B cell (primary cell): ENCODE data around the gene DRC7. TPM values are rescaled to one million over a fixed set of nuclear protein-coding genes. Genes with fewer than 3 reads are reported as not detected.
"Not testable (repeated sequence)": the region's sequence is repeated elsewhere in the genome, so short reads cannot be mapped to it uniquely, and the experiment has no call there.

Experiments
- ATAC-seq: fragments of 200-7000 bp; cut with Tn5 transposase; one replicate; pipeline ENCODE4 v1.10.0; 2021; ENCODE audit warnings: low read depth, mild to moderate bottlenecking, moderate number of reproducible peaks, moderate library complexity
- CTCF ChIA-PET: fragments of 350-600 bp; sonication (Branson Sonifier 250); formaldehyde crosslinking; loops from one replicate; lab custom pipeline; 2021; ENCODE audit warnings: antibody characterized with exemption, inconsistent platforms; lab: Charles Lee
- POLR2A ChIA-PET: fragments of 350-600 bp; sonication (Branson Sonifier 250); formaldehyde crosslinking; loops from one replicate; lab custom pipeline; 2021; ENCODE audit warnings: antibody characterized with exemption; lab: Charles Lee
- DNase-seq: peaks from one replicate; pipeline ENCODE4 v3.0.0; 2013
- H2AFZ ChIP-seq: 2 replicates; pipeline ENCODE4 v1.6.1; 2012; ENCODE audit warnings: mild to moderate bottlenecking, low read depth, low read length; ENCODE audit not compliant: insufficient read depth, poor library complexity, severe bottlenecking
- H3K27ac ChIP-seq, 2 donors: 1 replicate in 1 of 2; 2 replicates in 1 of 2; pipeline ENCODE4 v1.5.1; 2012 to 2013; ENCODE audit warnings: low read length in 2 of 2, mild to moderate bottlenecking in 2 of 2, moderate library complexity in 1 of 2
- H3K27me3 ChIP-seq, 4 experiments: fragments of 200-600 bp in 1 of 4; sonication (generic) in 1 of 4; replicated peaks in 1 of 4; 1 replicate in 2 of 4; 2 replicates in 2 of 4; pipeline versions ENCODE4 v1.6.1 to v1.7.0; 2013 to 2016; ENCODE audit warnings: low read length in 3 of 4, mild to moderate bottlenecking in 2 of 4, mixed read lengths in 1 of 4, moderate library complexity in 1 of 4; ENCODE audit not compliant: insufficient read depth in 4 of 4, control insufficient read depth in 3 of 4; ENCODE audit errors: control extremely low read depth in 1 of 4
- H3K36me3 ChIP-seq, 2 experiments: replicated peaks in 1 of 2; 1 replicate in 1 of 2; 2 replicates in 1 of 2; pipeline versions ENCODE4 v1.6.1 to v1.7.1; 2013; ENCODE audit warnings: low read length in 1 of 2; ENCODE audit not compliant: insufficient read depth in 2 of 2, control insufficient read depth in 1 of 2; ENCODE audit errors: control extremely low read depth in 1 of 2, extremely low read depth in 1 of 2
- H3K4me1 ChIP-seq, 2 donors: fragments of 200-600 bp in 1 of 2; sonication (generic) in 1 of 2; 1 replicate in 1 of 2; 2 replicates in 1 of 2; pipeline versions ENCODE4 v1.5.1 to v1.6.1; 2013 to 2017; ENCODE audit warnings: low read length in 2 of 2; ENCODE audit not compliant: control insufficient read depth in 2 of 2, insufficient read depth in 2 of 2
- H3K4me2 ChIP-seq: replicated peaks from 2 replicates; pipeline ENCODE3; 2012; ENCODE audit warnings: mild to moderate bottlenecking, low read depth, low read length; ENCODE audit not compliant: poor library complexity, severe bottlenecking
- H3K4me3 ChIP-seq, 5 experiments: fragments of 200-600 bp in 1 of 5; sonication (generic) in 1 of 5; 1 replicate in 3 of 5; 2 replicates in 2 of 5; pipeline versions ENCODE4 v1.5.1 to v1.7.0; 2011 to 2016; ENCODE audit warnings: low read length in 4 of 5, mild to moderate bottlenecking in 4 of 5, low read depth in 2 of 5, control low read depth in 1 of 5, moderate library complexity in 1 of 5; ENCODE audit not compliant: insufficient read depth in 1 of 5; ENCODE audit errors: control extremely low read depth in 1 of 5, extremely low read depth in 1 of 5
- H3K79me2 ChIP-seq: fragments of 200-600 bp; sonication (generic); one replicate; pipeline ENCODE4 v1.6.0; 2016; ENCODE audit warnings: low read length; ENCODE audit not compliant: control insufficient read depth, insufficient read depth
- H3K9ac ChIP-seq: fragments of 200-600 bp; sonication (generic); 2 replicates; pipeline ENCODE4 v1.6.1; 2017; ENCODE audit warnings: mild to moderate bottlenecking, low read length, moderate library complexity
- H3K9me3 ChIP-seq, 3 donors: one replicate each; pipeline versions ENCODE4 v1.6.1 to v1.7.1; 2013; ENCODE audit warnings: low read length in 2 of 3; ENCODE audit not compliant: control insufficient read depth in 2 of 3, insufficient read depth in 1 of 3; ENCODE audit errors: control extremely low read depth in 1 of 3
- H4K20me1 ChIP-seq: 2 replicates; pipeline ENCODE4 v1.6.0; 2012; ENCODE audit warnings: mild to moderate bottlenecking, low read length; ENCODE audit not compliant: insufficient read depth, control insufficient read depth, poor library complexity, severe bottlenecking
- H3K27ac Mint-ChIP-seq: one replicate; pipeline ENCODE4 v1.8.0; 2021; ENCODE audit warnings: mixed read lengths
- H3K27me3 Mint-ChIP-seq: one replicate; pipeline ENCODE4 v1.8.0; 2021; ENCODE audit warnings: mixed read lengths
- H3K4me1 Mint-ChIP-seq: one replicate; pipeline ENCODE4 v1.8.0; 2021; ENCODE audit warnings: mixed read lengths
- H3K4me3 Mint-ChIP-seq: one replicate; pipeline ENCODE4 v1.8.0; 2021; ENCODE audit warnings: mixed read lengths
- H3K9me3 Mint-ChIP-seq: one replicate; pipeline ENCODE4 v1.8.0; 2022; ENCODE audit warnings: mixed read lengths; ENCODE audit not compliant: insufficient read depth
- CTCF ChIP-seq: fragments of 200-600 bp; IDR thresholded peaks from one replicate; pipeline ENCODE4 v1.8.0; 2022; ENCODE audit warnings: antibody characterized with exemption, mild to moderate bottlenecking
- EZH2 ChIP-seq: IDR thresholded peaks from 2 replicates; pipeline ENCODE4 v1.6.1; 2012; ENCODE audit warnings: borderline replicate concordance, low read depth, mild to moderate bottlenecking, moderate library complexity, low read length; ENCODE audit not compliant: insufficient read depth, poor library complexity, severe bottlenecking
- WGBS: methylation state at CpG from one replicate; pipeline ENCODE4 v1.1.5; 2013; ENCODE audit warnings: missing lambda C conversion rate; ENCODE audit not compliant: insufficient coverage; 5-methylcytosine and 5-hydroxymethylcytosine counted together
- intact Hi-C: fragments of 100-400 bp; cut with micrococcal nuclease; formaldehyde crosslinking; loops from one replicate; pipeline ENCODE4 v1.10.0; 2022
- polyA plus RNA-seq: library from polyadenylated mRNA; depleted of rRNA; stranded (reverse); fragments of >200 nt; gene quantifications from 2 replicates; pipeline ENCODE4 v1.2.3, GENCODE V29; 2012
- total RNA-seq, 2 donors: library from RNA; stranded (reverse); fragments of 120-200 nt in 1 of 2; gene quantifications; 1 replicate in 1 of 2; 2 replicates in 1 of 2; pipeline versions ENCODE4 v1.2.3 to v1.2.4, GENCODE V29; 2013 to 2022

The DRC7 gene
- total and polyA plus RNA-seq, 2 donors (not counting 1 experiment from before 2014, with no cell fraction given): 0.12 to 0.22 TPM

GRCh38 chr16:57711993-57712392 is 17.4 kb downstream of the DRC7 start:
- ChIA-PET POLR2A (no interaction called here), CTCF (no interaction called here)
- Mint-ChIP-seq H3K9me3 (no peaks in the 10 kb centered on the region), H3K4me3 (no peak overlapping the region), H3K4me1 (no peaks in the 10 kb centered on the region), H3K27ac (no peak overlapping the region), H3K27me3 (peaks cover 33% of the 10 kb centered on the region)
- DNase-seq (no peak), ATAC-seq (no peak)
- Histone ChIP-seq H3K79me2 (no peaks in the 10 kb centered on the region), H3K27me3 (peaks cover 0 to 3% (median 0%) of the 10 kb centered on the region in 4 experiments), H2AFZ (no peak overlapping the region), H3K9ac (no peak overlapping the region), H3K9me3 (peaks cover 0 to 3% (median 0%) of the 10 kb centered on the region in 3 donors), H3K4me2 (no peak overlapping the region), H4K20me1 (no peaks in the 10 kb centered on the region), H3K36me3 (no peaks in the 10 kb centered on the region), H3K4me1 (no peaks in the 10 kb centered on the region), H3K27ac (no peak overlapping the region), H3K4me3 (no peak overlapping the region)
- intact Hi-C loops: no loop called here
- no CpG with 5 or more reads among the region's 3 CpGs for WGBS
- TF ChIP-seq EZH2: no peak
- TF ChIP-seq CTCF: no peak

GRCh38 chr16:57712569-57712968 is 18.0 kb downstream of the DRC7 start:
- H2AFZ ChIP-seq, DNase-seq, H3K79me2 ChIP-seq, H3K4me2 ChIP-seq, CTCF ChIA-PET, H3K9ac ChIP-seq, POLR2A ChIA-PET, H3K9me3 ChIP-seq, H3K36me3 ChIP-seq, ATAC-seq, H3K4me1 ChIP-seq, H3K4me1 Mint-ChIP-seq, H3K27ac ChIP-seq, H3K27me3 ChIP-seq, H3K4me3 ChIP-seq, H3K27ac Mint-ChIP-seq, intact Hi-C loops, H4K20me1 ChIP-seq, H3K4me3 Mint-ChIP-seq, H3K9me3 Mint-ChIP-seq: not testable (repeated sequence)
- H3K27me3 Mint-ChIP-seq: peaks cover 31% of the 10 kb centered on the region
- 89% methylated on average over 6 of the region's 6 CpGs for WGBS
